HPDE6-E6E7 (cell line): ENCODE results near the gene GJB3.
A peak's percentile ranks its signal among the peaks of the same experiment; 100 is the strongest.
"Not testable (repeated sequence)": the region's sequence is repeated elsewhere in the genome, so short reads cannot be mapped to it uniquely, and the experiment has no call there.

Experiments
- DNase-seq: peaks from one replicate; pipeline ENCODE4 v3.0.0; 2011; ENCODE audit warnings: missing footprints; ENCODE audit errors: extremely low spot score

GJB3 gene

GRCh38 chr1:34761176-34761761 lies 19.7 kb upstream of the GJB3 start:
- no peak for DNase-seq

- no peak for DNase-seq
Measured at GRCh38 chr1:34761776-34762307, 19.2 kb upstream of the GJB3 start.

- DNase-seq: no peak
Measured at GRCh38 chr1:34762474-34763141, 18.4 kb upstream of the GJB3 start.

GRCh38 chr1:34763142-34763781 lies 17.8 kb upstream of the GJB3 start:
- DNase-seq: peak; percentile 91

GRCh38 chr1:34768856-34769255 lies 12.2 kb upstream of the GJB3 start:
- no peak for DNase-seq

GRCh38 chr1:34770891-34771504 lies 10.0 kb upstream of the GJB3 start:
- DNase-seq: no peak

- DNase-seq: no peak
Measured at GRCh38 chr1:34771573-34772371, 9.2 kb upstream of the GJB3 start.

- DNase-seq: not testable (repeated sequence)
Measured at GRCh38 chr1:34773114-34773513, 7.9 kb upstream of the GJB3 start.

GRCh38 chr1:34774957-34775356 lies 6.1 kb upstream of the GJB3 start:
- no peak for DNase-seq

- DNase-seq: no peak
Measured at GRCh38 chr1:34776911-34777310, 4.1 kb upstream of the GJB3 start.

- DNase-seq: no peak
Measured at GRCh38 chr1:34777519-34778321, 3.3 kb upstream of the GJB3 start.

- DNase-seq: no peak
Measured at GRCh38 chr1:34778381-34778780, 2.6 kb upstream of the GJB3 start.

GRCh38 chr1:34779005-34779404 lies 2.0 kb upstream of the GJB3 start:
- no peak for DNase-seq

- peak; percentile 85 for DNase-seq
Measured at GRCh38 chr1:34779526-34779925, 1.5 kb upstream of the GJB3 start.

GRCh38 chr1:34779962-34780361 lies 1.1 kb upstream of the GJB3 start:
- no peak for DNase-seq

- no peak for DNase-seq
Measured at GRCh38 chr1:34780528-34780927, 486 bp upstream of the GJB3 start.

- peak; percentile 80 for DNase-seq
Measured at GRCh38 chr1:34781844-34782391, 904 bp downstream of the GJB3 start.

GRCh38 chr1:34784751-34785221 lies 3.8 kb downstream of the GJB3 start:
- no peak for DNase-seq

GRCh38 chr1:34785231-34785874 lies 4.3 kb downstream of the GJB3 start:
- no peak for DNase-seq
